GM12878 (cell line): ENCODE measurements around the gene KBTBD2.
"Not testable (repeated sequence)": the region's sequence is repeated elsewhere in the genome, so short reads cannot be mapped to it uniquely, and the experiment has no call there.

Experiments
- POLR2A ChIP-seq: IDR thresholded peaks from 2 replicates; pipeline ENCODE4 v1.6.1; 2011; ENCODE audit warnings: low read depth, mild to moderate bottlenecking, low read length
- POLR2AphosphoS5 ChIP-seq: IDR thresholded peaks from 2 replicates; pipeline ENCODE4 v1.6.1; 2011; ENCODE audit warnings: mild to moderate bottlenecking, low read length, inconsistent platforms
- SP1 ChIP-seq: IDR thresholded peaks from one replicate; pipeline ENCODE4 v1.6.1; 2011; ENCODE audit warnings: low read depth, low read length
- SUZ12 ChIP-seq: fragments of 200-600 bp; sonication (generic); IDR thresholded peaks from one replicate; pipeline ENCODE4 v1.6.1; 2018; ENCODE audit warnings: antibody characterized with exemption, mild to moderate bottlenecking; ENCODE audit not compliant: unreplicated experiment
- TF ChIP-seq, protein P1 (sequence below): fragments of 450-650 bp; IDR thresholded peaks from 2 replicates; pipeline ENCODE4 v1.6.1; 2017; ENCODE audit warnings: mild to moderate bottlenecking
- TF ChIP-seq, protein P2 (sequence below): fragments of 450-650 bp; formaldehyde crosslinking; IDR thresholded peaks from 2 replicates; pipeline ENCODE4 v1.4.0; 2020; ENCODE audit warnings: mild to moderate bottlenecking, moderate library complexity
- TF ChIP-seq, protein P3 (sequence below): fragments of 150-350 bp; IDR thresholded peaks from 2 replicates; pipeline ENCODE4 v1.6.1; 2016; ENCODE audit warnings: low read depth, low read length

DNA sequence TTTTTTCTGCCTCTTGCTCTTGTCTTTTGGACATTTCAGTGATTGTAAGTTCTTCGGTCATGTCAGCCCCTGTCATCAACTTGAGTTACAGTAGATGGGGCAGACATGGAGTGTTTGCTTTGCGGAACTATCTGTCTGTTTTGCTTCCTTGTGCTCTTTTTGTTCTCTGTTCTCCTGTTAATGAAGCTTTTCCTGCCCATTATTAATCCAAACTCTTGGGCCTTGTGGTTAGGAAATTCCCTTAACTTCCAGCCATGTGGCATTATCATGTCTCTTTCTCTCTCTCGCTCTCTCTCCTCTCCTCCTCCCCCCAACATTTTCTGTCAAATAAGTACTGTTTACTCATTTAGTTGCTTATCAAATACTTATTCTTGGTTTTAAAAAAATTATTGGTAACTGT, 47.8 kb downstream of the KBTBD2 start:
- TF ChIP-seq, protein P1, sequence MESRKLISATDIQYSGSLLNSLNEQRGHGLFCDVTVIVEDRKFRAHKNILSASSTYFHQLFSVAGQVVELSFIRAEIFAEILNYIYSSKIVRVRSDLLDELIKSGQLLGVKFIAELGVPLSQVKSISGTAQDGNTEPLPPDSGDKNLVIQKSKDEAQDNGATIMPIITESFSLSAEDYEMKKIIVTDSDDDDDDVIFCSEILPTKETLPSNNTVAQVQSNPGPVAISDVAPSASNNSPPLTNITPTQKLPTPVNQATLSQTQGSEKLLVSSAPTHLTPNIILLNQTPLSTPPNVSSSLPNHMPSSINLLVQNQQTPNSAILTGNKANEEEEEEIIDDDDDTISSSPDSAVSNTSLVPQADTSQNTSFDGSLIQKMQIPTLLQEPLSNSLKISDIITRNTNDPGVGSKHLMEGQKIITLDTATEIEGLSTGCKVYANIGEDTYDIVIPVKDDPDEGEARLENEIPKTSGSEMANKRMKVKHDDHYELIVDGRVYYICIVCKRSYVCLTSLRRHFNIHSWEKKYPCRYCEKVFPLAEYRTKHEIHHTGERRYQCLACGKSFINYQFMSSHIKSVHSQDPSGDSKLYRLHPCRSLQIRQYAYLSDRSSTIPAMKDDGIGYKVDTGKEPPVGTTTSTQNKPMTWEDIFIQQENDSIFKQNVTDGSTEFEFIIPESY, result not testable (repeated sequence)
- TF ChIP-seq, protein P2, sequence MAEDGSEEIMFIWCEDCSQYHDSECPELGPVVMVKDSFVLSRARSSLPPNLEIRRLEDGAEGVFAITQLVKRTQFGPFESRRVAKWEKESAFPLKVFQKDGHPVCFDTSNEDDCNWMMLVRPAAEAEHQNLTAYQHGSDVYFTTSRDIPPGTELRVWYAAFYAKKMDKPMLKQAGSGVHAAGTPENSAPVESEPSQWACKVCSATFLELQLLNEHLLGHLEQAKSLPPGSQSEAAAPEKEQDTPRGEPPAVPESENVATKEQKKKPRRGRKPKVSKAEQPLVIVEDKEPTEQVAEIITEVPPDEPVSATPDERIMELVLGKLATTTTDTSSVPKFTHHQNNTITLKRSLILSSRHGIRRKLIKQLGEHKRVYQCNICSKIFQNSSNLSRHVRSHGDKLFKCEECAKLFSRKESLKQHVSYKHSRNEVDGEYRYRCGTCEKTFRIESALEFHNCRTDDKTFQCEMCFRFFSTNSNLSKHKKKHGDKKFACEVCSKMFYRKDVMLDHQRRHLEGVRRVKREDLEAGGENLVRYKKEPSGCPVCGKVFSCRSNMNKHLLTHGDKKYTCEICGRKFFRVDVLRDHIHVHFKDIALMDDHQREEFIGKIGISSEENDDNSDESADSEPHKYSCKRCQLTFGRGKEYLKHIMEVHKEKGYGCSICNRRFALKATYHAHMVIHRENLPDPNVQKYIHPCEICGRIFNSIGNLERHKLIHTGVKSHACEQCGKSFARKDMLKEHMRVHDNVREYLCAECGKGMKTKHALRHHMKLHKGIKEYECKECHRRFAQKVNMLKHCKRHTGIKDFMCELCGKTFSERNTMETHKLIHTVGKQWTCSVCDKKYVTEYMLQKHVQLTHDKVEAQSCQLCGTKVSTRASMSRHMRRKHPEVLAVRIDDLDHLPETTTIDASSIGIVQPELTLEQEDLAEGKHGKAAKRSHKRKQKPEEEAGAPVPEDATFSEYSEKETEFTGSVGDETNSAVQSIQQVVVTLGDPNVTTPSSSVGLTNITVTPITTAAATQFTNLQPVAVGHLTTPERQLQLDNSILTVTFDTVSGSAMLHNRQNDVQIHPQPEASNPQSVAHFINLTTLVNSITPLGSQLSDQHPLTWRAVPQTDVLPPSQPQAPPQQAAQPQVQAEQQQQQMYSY, result not testable (repeated sequence)
- not testable (repeated sequence) for TF ChIP-seq POLR2AphosphoS5, POLR2A, SP1, SUZ12
- TF ChIP-seq, protein P3, sequence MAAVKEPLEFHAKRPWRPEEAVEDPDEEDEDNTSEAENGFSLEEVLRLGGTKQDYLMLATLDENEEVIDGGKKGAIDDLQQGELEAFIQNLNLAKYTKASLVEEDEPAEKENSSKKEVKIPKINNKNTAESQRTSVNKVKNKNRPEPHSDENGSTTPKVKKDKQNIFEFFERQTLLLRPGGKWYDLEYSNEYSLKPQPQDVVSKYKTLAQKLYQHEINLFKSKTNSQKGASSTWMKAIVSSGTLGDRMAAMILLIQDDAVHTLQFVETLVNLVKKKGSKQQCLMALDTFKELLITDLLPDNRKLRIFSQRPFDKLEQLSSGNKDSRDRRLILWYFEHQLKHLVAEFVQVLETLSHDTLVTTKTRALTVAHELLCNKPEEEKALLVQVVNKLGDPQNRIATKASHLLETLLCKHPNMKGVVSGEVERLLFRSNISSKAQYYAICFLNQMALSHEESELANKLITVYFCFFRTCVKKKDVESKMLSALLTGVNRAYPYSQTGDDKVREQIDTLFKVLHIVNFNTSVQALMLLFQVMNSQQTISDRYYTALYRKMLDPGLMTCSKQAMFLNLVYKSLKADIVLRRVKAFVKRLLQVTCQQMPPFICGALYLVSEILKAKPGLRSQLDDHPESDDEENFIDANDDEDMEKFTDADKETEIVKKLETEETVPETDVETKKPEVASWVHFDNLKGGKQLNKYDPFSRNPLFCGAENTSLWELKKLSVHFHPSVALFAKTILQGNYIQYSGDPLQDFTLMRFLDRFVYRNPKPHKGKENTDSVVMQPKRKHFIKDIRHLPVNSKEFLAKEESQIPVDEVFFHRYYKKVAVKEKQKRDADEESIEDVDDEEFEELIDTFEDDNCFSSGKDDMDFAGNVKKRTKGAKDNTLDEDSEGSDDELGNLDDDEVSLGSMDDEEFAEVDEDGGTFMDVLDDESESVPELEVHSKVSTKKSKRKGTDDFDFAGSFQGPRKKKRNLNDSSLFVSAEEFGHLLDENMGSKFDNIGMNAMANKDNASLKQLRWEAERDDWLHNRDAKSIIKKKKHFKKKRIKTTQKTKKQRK, result not testable (repeated sequence)
